ENCODE data around the gene FAM83C. TPM values are rescaled to one million over a fixed set of nuclear protein-coding genes. Genes with fewer than 3 reads are reported as not detected.

Gene FAM83C
- total and polyA plus RNA-seq, 9 of the 15 experiments (the other 6 are each of a cell fraction or from before 2014, with no cell fraction given) = not detected

DNA sequence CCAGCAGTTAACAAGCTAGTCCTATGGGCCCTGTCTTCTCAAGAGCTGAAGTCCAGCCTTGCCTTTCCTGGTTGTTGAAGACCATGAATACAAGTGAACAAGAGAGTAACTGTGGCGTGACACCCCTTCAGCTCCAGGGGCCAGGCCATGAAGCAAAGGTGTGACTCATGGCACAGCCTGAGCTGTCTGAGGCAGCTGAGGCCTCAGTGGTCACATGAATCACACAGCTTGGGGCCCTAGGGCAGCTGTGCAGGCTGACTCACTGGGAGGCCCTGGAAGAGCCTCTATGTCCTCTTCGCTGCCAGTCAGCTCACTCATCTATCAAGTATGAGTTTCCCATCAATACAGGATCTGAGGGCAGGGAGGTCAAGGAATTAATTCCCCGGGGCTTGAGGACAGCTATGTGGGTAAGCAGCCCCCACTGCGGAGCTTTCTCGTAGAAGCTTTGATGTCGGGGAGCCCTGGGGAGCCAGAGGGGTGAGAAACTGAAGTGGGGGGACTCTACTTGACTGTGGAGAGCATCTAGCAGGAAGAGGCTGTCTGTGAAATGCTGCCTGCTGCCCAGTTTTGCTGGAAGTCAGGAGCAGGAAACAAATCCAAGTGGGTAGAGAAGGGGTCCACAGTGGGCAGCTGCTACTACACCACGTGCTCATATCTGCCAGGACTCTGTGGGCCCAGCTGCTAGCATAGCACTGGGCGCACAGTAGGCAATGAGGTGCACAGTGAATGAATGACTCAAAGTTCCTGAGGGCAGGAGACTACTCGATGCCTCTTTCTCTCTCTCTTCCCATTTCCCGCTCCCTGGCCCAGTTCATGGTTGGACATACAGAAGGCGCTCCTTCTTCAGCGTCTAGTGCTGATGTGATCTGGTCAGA, 13.7 kb upstream of the FAM83C start (continued):
- TF ChIP-seq, protein P1, sequence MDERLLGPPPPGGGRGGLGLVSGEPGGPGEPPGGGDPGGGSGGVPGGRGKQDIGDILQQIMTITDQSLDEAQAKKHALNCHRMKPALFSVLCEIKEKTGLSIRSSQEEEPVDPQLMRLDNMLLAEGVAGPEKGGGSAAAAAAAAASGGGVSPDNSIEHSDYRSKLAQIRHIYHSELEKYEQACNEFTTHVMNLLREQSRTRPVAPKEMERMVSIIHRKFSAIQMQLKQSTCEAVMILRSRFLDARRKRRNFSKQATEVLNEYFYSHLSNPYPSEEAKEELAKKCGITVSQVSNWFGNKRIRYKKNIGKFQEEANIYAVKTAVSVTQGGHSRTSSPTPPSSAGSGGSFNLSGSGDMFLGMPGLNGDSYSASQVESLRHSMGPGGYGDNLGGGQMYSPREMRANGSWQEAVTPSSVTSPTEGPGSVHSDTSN (CRISPR knock-in tag; IDR thresholded peaks at IDR 0.05; ENCODE audit: low read depth) = no peak
- TF ChIP-seq, protein P1 (tag; conservative IDR thresholded peaks at IDR 0.05; ENCODE audit: low read depth) = peak; percentile 35
- TF ChIP-seq, protein P2, sequence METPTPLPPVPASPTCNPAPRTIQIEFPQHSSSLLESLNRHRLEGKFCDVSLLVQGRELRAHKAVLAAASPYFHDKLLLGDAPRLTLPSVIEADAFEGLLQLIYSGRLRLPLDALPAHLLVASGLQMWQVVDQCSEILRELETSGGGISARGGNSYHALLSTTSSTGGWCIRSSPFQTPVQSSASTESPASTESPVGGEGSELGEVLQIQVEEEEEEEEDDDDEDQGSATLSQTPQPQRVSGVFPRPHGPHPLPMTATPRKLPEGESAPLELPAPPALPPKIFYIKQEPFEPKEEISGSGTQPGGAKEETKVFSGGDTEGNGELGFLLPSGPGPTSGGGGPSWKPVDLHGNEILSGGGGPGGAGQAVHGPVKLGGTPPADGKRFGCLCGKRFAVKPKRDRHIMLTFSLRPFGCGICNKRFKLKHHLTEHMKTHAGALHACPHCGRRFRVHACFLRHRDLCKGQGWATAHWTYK (CRISPR knock-in tag; IDR thresholded peaks at IDR 0.05) = peak; percentile 49; the same call in 1 of the 2 replicates
- TF ChIP-seq DACH1 (IDR thresholded peaks at IDR 0.05; ENCODE audit: partially characterized antibody) (peak; percentile 40), CBX1 (IDR thresholded peaks at IDR 0.05; ENCODE audit: low read depth) (no peak), ZNF583 (CRISPR knock-in tag; IDR thresholded peaks at IDR 0.05) (no peak), ZNF121 (CRISPR knock-in tag; conservative IDR thresholded peaks at IDR 0.05) (no peak), ETV6 (IDR thresholded peaks at IDR 0.05; ENCODE audit: borderline replicate concordance in 1 of 2, low read depth in 2 of 2, low read length in 1 of 2) (no peak), ETV6 (CRISPR knock-in tag; IDR thresholded peaks at IDR 0.05; ENCODE audit: borderline replicate concordance) (no peak), ZNF311 (CRISPR knock-in tag; IDR thresholded peaks at IDR 0.05) (no peak), ZNF561 (CRISPR knock-in tag; conservative IDR thresholded peaks at IDR 0.05) (no peak), RAD21 (CRISPR knock-in tag; conservative IDR thresholded peaks at IDR 0.05 in 1 of 2, IDR thresholded peaks at IDR 0.05 in 1 of 2) (no peak), ZNF124 (CRISPR knock-in tag; IDR thresholded peaks at IDR 0.05) (no peak)
- TF ChIP-seq, protein P3, sequence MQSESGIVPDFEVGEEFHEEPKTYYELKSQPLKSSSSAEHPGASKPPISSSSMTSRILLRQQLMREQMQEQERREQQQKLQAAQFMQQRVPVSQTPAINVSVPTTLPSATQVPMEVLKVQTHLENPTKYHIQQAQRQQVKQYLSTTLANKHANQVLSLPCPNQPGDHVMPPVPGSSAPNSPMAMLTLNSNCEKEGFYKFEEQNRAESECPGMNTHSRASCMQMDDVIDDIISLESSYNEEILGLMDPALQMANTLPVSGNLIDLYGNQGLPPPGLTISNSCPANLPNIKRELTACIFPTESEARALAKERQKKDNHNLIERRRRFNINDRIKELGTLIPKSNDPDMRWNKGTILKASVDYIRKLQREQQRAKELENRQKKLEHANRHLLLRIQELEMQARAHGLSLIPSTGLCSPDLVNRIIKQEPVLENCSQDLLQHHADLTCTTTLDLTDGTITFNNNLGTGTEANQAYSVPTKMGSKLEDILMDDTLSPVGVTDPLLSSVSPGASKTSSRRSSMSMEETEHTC (IDR thresholded peaks at IDR 0.05) = peak; percentile 55; the same call in 1 of the 2 replicates
- TF ChIP-seq, protein P4, sequence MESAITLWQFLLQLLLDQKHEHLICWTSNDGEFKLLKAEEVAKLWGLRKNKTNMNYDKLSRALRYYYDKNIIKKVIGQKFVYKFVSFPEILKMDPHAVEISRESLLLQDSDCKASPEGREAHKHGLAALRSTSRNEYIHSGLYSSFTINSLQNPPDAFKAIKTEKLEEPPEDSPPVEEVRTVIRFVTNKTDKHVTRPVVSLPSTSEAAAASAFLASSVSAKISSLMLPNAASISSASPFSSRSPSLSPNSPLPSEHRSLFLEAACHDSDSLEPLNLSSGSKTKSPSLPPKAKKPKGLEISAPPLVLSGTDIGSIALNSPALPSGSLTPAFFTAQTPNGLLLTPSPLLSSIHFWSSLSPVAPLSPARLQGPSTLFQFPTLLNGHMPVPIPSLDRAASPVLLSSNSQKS (CRISPR knock-in tag; IDR thresholded peaks at IDR 0.05) = no peak
- TF ChIP-seq, protein P5, sequence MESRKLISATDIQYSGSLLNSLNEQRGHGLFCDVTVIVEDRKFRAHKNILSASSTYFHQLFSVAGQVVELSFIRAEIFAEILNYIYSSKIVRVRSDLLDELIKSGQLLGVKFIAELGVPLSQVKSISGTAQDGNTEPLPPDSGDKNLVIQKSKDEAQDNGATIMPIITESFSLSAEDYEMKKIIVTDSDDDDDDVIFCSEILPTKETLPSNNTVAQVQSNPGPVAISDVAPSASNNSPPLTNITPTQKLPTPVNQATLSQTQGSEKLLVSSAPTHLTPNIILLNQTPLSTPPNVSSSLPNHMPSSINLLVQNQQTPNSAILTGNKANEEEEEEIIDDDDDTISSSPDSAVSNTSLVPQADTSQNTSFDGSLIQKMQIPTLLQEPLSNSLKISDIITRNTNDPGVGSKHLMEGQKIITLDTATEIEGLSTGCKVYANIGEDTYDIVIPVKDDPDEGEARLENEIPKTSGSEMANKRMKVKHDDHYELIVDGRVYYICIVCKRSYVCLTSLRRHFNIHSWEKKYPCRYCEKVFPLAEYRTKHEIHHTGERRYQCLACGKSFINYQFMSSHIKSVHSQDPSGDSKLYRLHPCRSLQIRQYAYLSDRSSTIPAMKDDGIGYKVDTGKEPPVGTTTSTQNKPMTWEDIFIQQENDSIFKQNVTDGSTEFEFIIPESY (CRISPR knock-in tag; IDR thresholded peaks at IDR 0.05) = no peak
